GM18507 (cell line): ENCODE data around the gene CCL5.

ENCODE experiments used
- DNase-seq: peaks from one replicate; pipeline ENCODE4 v3.0.0; 2011; ENCODE audit warnings: low read depth; ENCODE audit not compliant: insufficient read length; ENCODE audit errors: extremely low spot score
- FAIRE-seq: peaks from 2 replicates; lab custom pipeline; 2011; peaks lifted over from hg19 to GRCh38; lab: Jason Lieb, UNC

CCL5 gene

GRCh38 chr17:35872196-35872980, 7.8 kb downstream of the CCL5 start:
- DNase-seq, result no peak
- FAIRE-seq, result no peak

- DNase-seq (no peak), FAIRE-seq (no peak)
Measured at GRCh38 chr17:35870906-35871819, 9.0 kb downstream of the CCL5 start.

GRCh38 chr17:35868737-35869136, 11.4 kb downstream of the CCL5 start, which contains the start of gene HEATR9:
Gene HEATR9 (minus strand): TSS chr17:35868891. CDS start chr17:35868742, 149 bp downstream.
- DNase-seq, result no peak
- no peak for FAIRE-seq

GRCh38 chr17:35867574-35867973, 12.6 kb downstream of the CCL5 start:
- no peak for DNase-seq
- FAIRE-seq, result no peak

GRCh38 chr17:35866341-35866950, 13.7 kb downstream of the CCL5 start:
- DNase-seq (no peak), FAIRE-seq (no peak)

GRCh38 chr17:35865412-35866340, 14.5 kb downstream of the CCL5 start:
- FAIRE-seq, result no peak
- no peak for DNase-seq

GRCh38 chr17:35864853-35865252, 15.3 kb downstream of the CCL5 start:
- DNase-seq, result no peak
- FAIRE-seq, result no peak

GRCh38 chr17:35856603-35857002, 23.6 kb downstream of the CCL5 start:
- DNase-seq (no peak), FAIRE-seq (no peak)

- FAIRE-seq (no peak), DNase-seq (no peak)
Measured at GRCh38 chr17:35855965-35856364, 24.2 kb downstream of the CCL5 start.

- DNase-seq (peak; percentile 35), FAIRE-seq (no peak)
Measured at GRCh38 chr17:35849469-35850348, 30.5 kb downstream of the CCL5 start.

- FAIRE-seq, result no peak
Measured at GRCh38 chr17:35847633-35848373, 32.4 kb downstream of the CCL5 start.

GRCh38 chr17:35847006-35847405, 33.2 kb downstream of the CCL5 start:
- FAIRE-seq, result no peak
- DNase-seq, result no peak

More at GRCh38 chr17:35847633-35848373, 32.4 kb downstream of the CCL5 start:
- no peak for DNase-seq

GRCh38 chr17:35846055-35846809, 33.9 kb downstream of the CCL5 start:
- FAIRE-seq (no peak), DNase-seq (no peak)

GRCh38 chr17:35844547-35844946, 35.6 kb downstream of the CCL5 start:
- no peak for DNase-seq
- no peak for FAIRE-seq

- DNase-seq (no peak), FAIRE-seq (no peak)
Measured at GRCh38 chr17:35843698-35844097, 36.5 kb downstream of the CCL5 start.

GRCh38 chr17:35842239-35842638, 37.9 kb downstream of the CCL5 start:
- no peak for FAIRE-seq
- DNase-seq, result no peak

- DNase-seq, result no peak
- no peak for FAIRE-seq
Measured at GRCh38 chr17:35841505-35841904, 38.7 kb downstream of the CCL5 start.
